ENCODE results near the gene ICAM3.

GRCh38 chr19:10288662-10289166 lies 50.7 kb downstream of the ICAM3 start:
- TF ChIP-seq POLR2AphosphoS5 (IDR thresholded peaks at IDR 0.05; ENCODE audit: low read depth, low read length) (no peak), CTCF (IDR thresholded peaks at IDR 0.05 in 2 of 3, conservative IDR thresholded peaks at IDR 0.05 in 1 of 3; ENCODE audit: borderline replicate concordance in 1 of 3, insufficient read depth in 1 of 3, low read depth in 2 of 3, low read length in 2 of 3) (no peak), TCF7L2 (IDR thresholded peaks at IDR 0.05; ENCODE audit: borderline replicate concordance, extremely low read depth, insufficient read depth, insufficient read length) (no peak), EZH2 (IDR thresholded peaks at IDR 0.05) (no peak), POLR2A (IDR thresholded peaks at IDR 0.05; ENCODE audit: borderline replicate concordance, extremely low read depth, insufficient read depth, insufficient read length) (no peak), RAD21 (IDR thresholded peaks at IDR 0.05; ENCODE audit: low read depth) (no peak), EGR1 (IDR thresholded peaks at IDR 0.05; ENCODE audit: low read depth) (no peak), SRF (IDR thresholded peaks at IDR 0.05; ENCODE audit: low read depth) (no peak), ATF3 (IDR thresholded peaks at IDR 0.05) (no peak), YY1 (IDR thresholded peaks at IDR 0.05; ENCODE audit: extremely low read depth, insufficient replicate concordance, low read depth, low read length) (no peak), JUND (IDR thresholded peaks at IDR 0.05) (no peak)
- TF ChIP-seq, protein P1, sequence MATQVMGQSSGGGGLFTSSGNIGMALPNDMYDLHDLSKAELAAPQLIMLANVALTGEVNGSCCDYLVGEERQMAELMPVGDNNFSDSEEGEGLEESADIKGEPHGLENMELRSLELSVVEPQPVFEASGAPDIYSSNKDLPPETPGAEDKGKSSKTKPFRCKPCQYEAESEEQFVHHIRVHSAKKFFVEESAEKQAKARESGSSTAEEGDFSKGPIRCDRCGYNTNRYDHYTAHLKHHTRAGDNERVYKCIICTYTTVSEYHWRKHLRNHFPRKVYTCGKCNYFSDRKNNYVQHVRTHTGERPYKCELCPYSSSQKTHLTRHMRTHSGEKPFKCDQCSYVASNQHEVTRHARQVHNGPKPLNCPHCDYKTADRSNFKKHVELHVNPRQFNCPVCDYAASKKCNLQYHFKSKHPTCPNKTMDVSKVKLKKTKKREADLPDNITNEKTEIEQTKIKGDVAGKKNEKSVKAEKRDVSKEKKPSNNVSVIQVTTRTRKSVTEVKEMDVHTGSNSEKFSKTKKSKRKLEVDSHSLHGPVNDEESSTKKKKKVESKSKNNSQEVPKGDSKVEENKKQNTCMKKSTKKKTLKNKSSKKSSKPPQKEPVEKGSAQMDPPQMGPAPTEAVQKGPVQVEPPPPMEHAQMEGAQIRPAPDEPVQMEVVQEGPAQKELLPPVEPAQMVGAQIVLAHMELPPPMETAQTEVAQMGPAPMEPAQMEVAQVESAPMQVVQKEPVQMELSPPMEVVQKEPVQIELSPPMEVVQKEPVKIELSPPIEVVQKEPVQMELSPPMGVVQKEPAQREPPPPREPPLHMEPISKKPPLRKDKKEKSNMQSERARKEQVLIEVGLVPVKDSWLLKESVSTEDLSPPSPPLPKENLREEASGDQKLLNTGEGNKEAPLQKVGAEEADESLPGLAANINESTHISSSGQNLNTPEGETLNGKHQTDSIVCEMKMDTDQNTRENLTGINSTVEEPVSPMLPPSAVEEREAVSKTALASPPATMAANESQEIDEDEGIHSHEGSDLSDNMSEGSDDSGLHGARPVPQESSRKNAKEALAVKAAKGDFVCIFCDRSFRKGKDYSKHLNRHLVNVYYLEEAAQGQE (IDR thresholded peaks at IDR 0.05; ENCODE audit: low read depth) = no peak
- TF ChIP-seq, protein P2, sequence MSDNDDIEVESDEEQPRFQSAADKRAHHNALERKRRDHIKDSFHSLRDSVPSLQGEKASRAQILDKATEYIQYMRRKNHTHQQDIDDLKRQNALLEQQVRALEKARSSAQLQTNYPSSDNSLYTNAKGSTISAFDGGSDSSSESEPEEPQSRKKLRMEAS (IDR thresholded peaks at IDR 0.05) = no peak
